Adrenal gland (tissue), 12 donors: ENCODE measurements around the gene PIAS4. TPM values are rescaled to one million over a fixed set of nuclear protein-coding genes. Genes with fewer than 3 reads are reported as not detected.
A peak's percentile ranks its signal among the peaks of the same experiment; 100 is the strongest.

ENCODE experiments used
- DNase-seq, 7 donors: peaks; one replicate each; pipeline ENCODE4 v3.0.0-alpha.2; 2019 to 2020
- H3K27ac ChIP-seq, 5 donors: fragments of 200-600 bp; sonication (generic) in 4 of 5; 1 replicate in 3 of 5; 2 replicates in 2 of 5; pipeline versions ENCODE4 v1.5.1 to v1.8.0; 2016 to 2020; ENCODE audit warnings: mild to moderate bottlenecking in 1 of 5
- H3K27me3 ChIP-seq: fragments of 200-600 bp; 2 replicates; pipeline ENCODE4 v1.8.0; 2021
- H3K36me3 ChIP-seq, 2 donors: fragments of 200-600 bp; replicated peaks in 1 of 2; 1 replicate in 1 of 2; 2 replicates in 1 of 2; pipeline versions ENCODE4 v1.5.1 to v1.8.0; 2018 to 2022
- H3K4me1 ChIP-seq, 2 donors: fragments of 200-600 bp; replicated peaks in 1 of 2; 1 replicate in 1 of 2; 2 replicates in 1 of 2; pipeline versions ENCODE4 v1.5.1 to v1.8.0; 2018 to 2021
- H3K4me3 ChIP-seq, 4 donors: fragments of 200-600 bp; sonication (generic) in 3 of 4; one replicate each; pipeline ENCODE4 v1.5.1; 2016 to 2018
- H3K9me3 ChIP-seq, 3 donors: fragments of 200-600 bp; sonication (generic) in 1 of 3; replicated peaks in 1 of 3; 1 replicate in 2 of 3; 2 replicates in 1 of 3; pipeline versions ENCODE4 v1.5.1 to v1.8.0; 2016 to 2021
- POLR2A ChIP-seq, 2 donors: fragments of 450-650 bp; IDR thresholded peaks; one replicate each; pipeline ENCODE4 v1.6.1; 2017; ENCODE audit warnings: antibody characterized with exemption in 2 of 2, mild to moderate bottlenecking in 2 of 2, moderate library complexity in 1 of 2
- WGBS, 4 donors: extraction: QIAGEN DNeasy Blood & Tissue Kit in 2 of 4; methylation state at CpG; one replicate each; pipeline versions ENCODE4 v1.1.5 to v1.1.7; 2013 to 2017; 5-methylcytosine and 5-hydroxymethylcytosine counted together
- intact Hi-C, 2 donors: fragments of 100-400 bp; cut with DNase I; formaldehyde crosslinking; loops; one replicate each; pipeline versions ENCODE4 v1.14.1 to v1.15.0; 2022 to 2023
- polyA plus RNA-seq, 3 donors: library from polyadenylated mRNA; stranded (reverse); fragments of 200-250 nt in 2 of 3; fragments of 350-450 nt in 1 of 3; fragmentation: Illumina TruSeq in 1 of 3; extraction: RNeasy Lipid Tissue Mini Kit (QIAGEN cat#74804) in 1 of 3; gene quantifications; one replicate each; pipeline ENCODE4 v1.2.3, GENCODE V29; 2013 to 2014
- total RNA-seq, 9 donors: library from RNA; depleted of rRNA in 4 of 9; stranded (reverse); fragments of >200 nt in 4 of 9; fragments of 120-200 nt in 1 of 9; fragmentation: NEBNext Ultra II Directional in 1 of 9; extraction: Animal tissue kit (Norgen Biotek cat#: 25700) in 1 of 9; gene quantifications; one replicate each; pipeline versions ENCODE4 v1.1.0 to v1.2.4, GENCODE V29; 2013 to 2023
- TF ChIP-seq, protein P1 (sequence below), 6 experiments: fragments of 450-650 bp in 4 of 6; fragments of 200-600 bp in 2 of 6; sonication (generic) in 1 of 6; IDR thresholded peaks; 1 replicate in 5 of 6; 2 replicates in 1 of 6; pipeline versions ENCODE4 v1.5.1 to v1.8.0; 2016 to 2021; ENCODE audit warnings: antibody characterized with exemption in 6 of 6, mild to moderate bottlenecking in 2 of 6, moderate library complexity in 1 of 6
- donor health status: healthy with polysubstance abuse.
- donor health status: Bipolar disorder and iron deficiency.
- donor health status: DM: yes; HTN: yes; CAD: no.
- donor health status: DM: no; HTN: no; CAD: no.
- donor health status: DM: no; HTN: no; CAD: no.
- donor health status: DM: yes; HTN: yes; CAD: no.

Gene PIAS4
- total and polyA plus RNA-seq, 12 donors = 13.7 to 40.7 (median 22.5) TPM

DNA sequence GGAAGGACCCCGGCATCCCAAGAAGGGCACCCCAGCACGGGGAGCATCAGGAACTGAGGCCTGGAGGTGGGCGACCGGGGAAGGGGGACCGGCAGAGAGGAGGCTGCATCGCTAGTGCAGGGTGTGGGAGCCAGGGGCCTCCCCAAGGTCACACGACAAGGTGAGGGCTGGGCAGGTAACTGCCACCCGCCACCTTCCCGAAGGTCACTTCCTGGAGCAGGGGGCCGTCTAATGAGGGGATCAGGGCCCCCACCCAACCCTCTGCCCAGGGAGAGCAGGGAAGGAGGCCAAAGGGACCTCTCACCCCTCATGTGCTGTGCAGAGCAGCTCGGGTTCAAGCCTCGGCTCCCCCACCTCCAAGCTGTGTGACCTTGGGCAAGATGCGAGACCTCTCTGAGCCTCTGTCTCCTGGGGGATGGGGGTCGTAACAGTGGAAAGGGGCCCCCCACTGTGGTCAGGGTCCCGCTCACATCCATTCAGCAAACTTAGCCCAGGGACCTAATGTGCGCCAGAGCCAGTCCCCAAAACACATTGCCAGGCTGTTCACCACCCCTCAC lies 53.2 kb downstream of the PIAS4 start:
- intact Hi-C loops = loop anchor here in 1 of 2 donors (5.0 kb wide), 1 partner anchor 48 kb away; no protein-coding TSS in a partner anchor
- TF ChIP-seq, protein P1, sequence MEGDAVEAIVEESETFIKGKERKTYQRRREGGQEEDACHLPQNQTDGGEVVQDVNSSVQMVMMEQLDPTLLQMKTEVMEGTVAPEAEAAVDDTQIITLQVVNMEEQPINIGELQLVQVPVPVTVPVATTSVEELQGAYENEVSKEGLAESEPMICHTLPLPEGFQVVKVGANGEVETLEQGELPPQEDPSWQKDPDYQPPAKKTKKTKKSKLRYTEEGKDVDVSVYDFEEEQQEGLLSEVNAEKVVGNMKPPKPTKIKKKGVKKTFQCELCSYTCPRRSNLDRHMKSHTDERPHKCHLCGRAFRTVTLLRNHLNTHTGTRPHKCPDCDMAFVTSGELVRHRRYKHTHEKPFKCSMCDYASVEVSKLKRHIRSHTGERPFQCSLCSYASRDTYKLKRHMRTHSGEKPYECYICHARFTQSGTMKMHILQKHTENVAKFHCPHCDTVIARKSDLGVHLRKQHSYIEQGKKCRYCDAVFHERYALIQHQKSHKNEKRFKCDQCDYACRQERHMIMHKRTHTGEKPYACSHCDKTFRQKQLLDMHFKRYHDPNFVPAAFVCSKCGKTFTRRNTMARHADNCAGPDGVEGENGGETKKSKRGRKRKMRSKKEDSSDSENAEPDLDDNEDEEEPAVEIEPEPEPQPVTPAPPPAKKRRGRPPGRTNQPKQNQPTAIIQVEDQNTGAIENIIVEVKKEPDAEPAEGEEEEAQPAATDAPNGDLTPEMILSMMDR (IDR thresholded peaks at IDR 0.05) = no peak
- peak in 1 of 2 donors; percentile 30 for TF ChIP-seq POLR2A (IDR thresholded peaks at IDR 0.05)

GRCh38 chr19:4061178-4061682 lies 53.7 kb downstream of the PIAS4 start:
- H3K4me3 ChIP-seq = peak overlapping the region in 1 of 4 donors; percentile 57
- H3K36me3 ChIP-seq = no peaks in the 10 kb centered on the region
- peak; percentile 78 to 94 (median 90) for DNase-seq
- no peaks in the 10 kb centered on the region for H3K9me3 ChIP-seq
- no peaks in the 10 kb centered on the region for H3K27me3 ChIP-seq
- no peak for TF ChIP-seq POLR2A (IDR thresholded peaks at IDR 0.05)
- TF ChIP-seq, protein P1 (IDR thresholded peaks at IDR 0.05) = no peak
- H3K4me1 ChIP-seq = peaks cover 68 to 70% of the 10 kb centered on the region in 2 donors
- 15 to 33% (median 23%) methylated on average over 1 to 23 of the region's 23 CpGs for WGBS, 4 donors
- peak overlapping the region; percentile 73 to 98 (median 93) for H3K27ac ChIP-seq
- intact Hi-C loops = loop anchor here in 1 of 2 donors (5.0 kb wide), 1 partner anchor 49 kb away; no protein-coding TSS in a partner anchor

More for the DNA sequence above, 53.2 kb downstream of the PIAS4 start:
- no peak for DNase-seq
- Histone ChIP-seq H3K4me1 (peaks cover 68 to 70% of the 10 kb centered on the region in 2 donors), H3K4me3 (peak overlapping the region in 1 of 4 donors; percentile 57), H3K27ac (peak overlapping the region; percentile 73 to 98 (median 93)), H3K27me3 (no peaks in the 10 kb centered on the region), H3K36me3 (no peaks in the 10 kb centered on the region), H3K9me3 (no peaks in the 10 kb centered on the region)
- WGBS, 4 donors = 40 to 43% (median 42%) methylated on average over 1 to 16 of the region's 16 CpGs

DNA sequence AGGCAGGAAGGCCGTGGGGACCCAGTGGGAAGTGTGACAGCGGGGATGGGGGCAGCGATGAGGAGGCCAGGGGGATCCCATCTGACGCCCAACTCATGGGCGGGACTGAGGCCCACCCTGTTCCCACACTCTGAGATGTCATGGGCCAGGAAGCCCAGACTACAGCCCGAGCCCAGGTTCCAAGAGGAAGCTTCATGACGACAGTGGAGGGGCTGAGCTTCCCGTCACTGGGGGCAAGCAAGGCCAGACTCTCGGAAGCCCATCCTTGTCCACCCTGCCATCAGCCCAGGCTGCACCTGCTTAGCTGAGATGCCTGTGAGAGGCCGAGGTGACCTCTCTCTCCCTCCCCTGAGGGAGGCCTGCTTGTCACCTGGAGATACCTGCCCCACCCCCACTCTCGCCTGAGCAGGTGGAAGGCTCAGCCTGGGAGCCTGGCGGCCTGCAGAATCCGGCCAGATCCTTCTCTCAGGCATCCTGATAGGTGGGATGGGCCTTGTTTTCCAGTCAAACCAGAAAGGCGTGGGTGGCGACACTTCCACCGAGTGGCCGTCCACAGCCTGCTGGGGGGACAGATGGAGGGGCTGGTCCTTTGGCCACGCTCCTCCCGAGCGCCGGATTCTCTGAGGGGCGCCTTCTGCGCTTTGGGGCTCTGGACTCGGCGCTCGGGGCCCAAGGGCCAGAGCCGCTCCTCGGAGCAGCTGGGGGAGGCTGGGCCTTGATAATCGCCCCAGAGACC lies 54.3 kb downstream of the PIAS4 start:
- TF ChIP-seq, protein P1 (IDR thresholded peaks at IDR 0.05) = no peak
- TF ChIP-seq POLR2A (IDR thresholded peaks at IDR 0.05) = no peak
- Histone ChIP-seq H3K4me1 (peaks cover 68 to 70% of the 10 kb centered on the region in 2 donors), H3K27me3 (no peaks in the 10 kb centered on the region), H3K9me3 (no peaks in the 10 kb centered on the region), H3K36me3 (no peaks in the 10 kb centered on the region), H3K4me3 (peak overlapping the region in 1 of 4 donors; percentile 57), H3K27ac (peak overlapping the region; percentile 73 to 98 (median 93))
- intact Hi-C loops = loop anchor here in 1 of 2 donors (5.0 kb wide), 1 partner anchor 50 kb away; no protein-coding TSS in a partner anchor
- 33 to 67% (median 55%) methylated on average over 1 to 29 of the region's 29 CpGs for WGBS, 4 donors
- peak in 2 of 7 donors; percentile 44 to 47 for DNase-seq
